OCI-LY3 (cell line): Measurements from ENCODE around the gene WWOX.

Experiments
- CTCF ChIP-seq: fragments of 200-600, 300-600 bp; sonication (generic); IDR thresholded peaks from 2 replicates; pipeline ENCODE4 v1.5.1; 2014; ENCODE audit warnings: antibody characterized with exemption, low read length, low read depth
- EZH2phosphoT487 ChIP-seq: fragments of 200-600 bp; shearing (Covaris generic); IDR thresholded peaks from 2 replicates; pipeline ENCODE4 v1.6.1; 2018; ENCODE audit warnings: antibody characterized with exemption, mixed run types, low read depth

GRCh38 chr16:78666318-78666717 is 566.9 kb downstream of the WWOX start:
- TF ChIP-seq CTCF (no peak), EZH2phosphoT487 (no peak)
